Thyroid gland (tissue), 4 donors: ENCODE data around the gene LSM6. TPM values are rescaled to one million over a fixed set of nuclear protein-coding genes. Genes with fewer than 3 reads are reported as not detected.

ENCODE experiments used
- DNase-seq, 2 donors: peaks; one replicate each; pipeline ENCODE4 v3.0.0-alpha.2; 2019
- H3K27ac ChIP-seq, 3 donors: fragments of 200-600 bp; sonication (generic); 1 replicate in 2 of 3; 2 replicates in 1 of 3; pipeline ENCODE4 v1.5.1; 2016 to 2019; ENCODE audit warnings: mild to moderate bottlenecking in 1 of 3, moderate library complexity in 1 of 3
- H3K27me3 ChIP-seq: fragments of 200-600 bp; sonication (generic); one replicate; pipeline ENCODE4 v1.5.1; 2019
- H3K36me3 ChIP-seq, 2 donors: fragments of 200-600 bp; sonication (generic); one replicate each; pipeline ENCODE4 v1.5.1; 2016 to 2019
- H3K4me1 ChIP-seq, 2 donors: fragments of 200-600 bp; sonication (generic); one replicate each; pipeline ENCODE4 v1.5.1; 2017 to 2019
- H3K4me3 ChIP-seq, 3 donors: fragments of 200-600 bp; sonication (generic); replicated peaks in 1 of 3; 1 replicate in 2 of 3; 2 replicates in 1 of 3; pipeline ENCODE4 v1.5.1; 2016; ENCODE audit warnings: mild to moderate bottlenecking in 1 of 3
- H3K9me3 ChIP-seq: fragments of 200-600 bp; sonication (generic); one replicate; pipeline ENCODE4 v1.5.1; 2017
- CTCF ChIP-seq, 6 experiments: fragments of 200-600 bp in 3 of 6; fragments of 450-650 bp in 3 of 6; sonication (generic) in 3 of 6; IDR thresholded peaks; one replicate each; pipeline ENCODE4 v1.5.1; 2016 to 2019; ENCODE audit warnings: antibody characterized with exemption in 6 of 6, mild to moderate bottlenecking in 2 of 6, inconsistent platforms in 1 of 6, moderate library complexity in 1 of 6
- POLR2A ChIP-seq, 2 donors: fragments of 450-650 bp; IDR thresholded peaks; one replicate each; pipeline ENCODE4 v1.6.1; 2017; ENCODE audit warnings: antibody characterized with exemption in 2 of 2, mild to moderate bottlenecking in 2 of 2, moderate library complexity in 1 of 2
- WGBS, 2 donors: methylation state at CpG; one replicate each; pipeline ENCODE4 v1.1.5; 2017; 5-methylcytosine and 5-hydroxymethylcytosine counted together
- intact Hi-C: fragments of 100-400 bp; cut with DNase I; formaldehyde crosslinking; loops from one replicate; pipeline ENCODE4 v1.15.1; 2023
- total RNA-seq, 4 donors: library from RNA; depleted of rRNA; stranded (reverse); fragments of >200 nt; gene quantifications; one replicate each; pipeline ENCODE4 v1.2.3, GENCODE V29; 2016

The LSM6 gene
- total RNA-seq, result 10 to 100 TPM; 25.1 to 43.9 (median 31.9) TPM

- Histone ChIP-seq H3K27me3 (no peaks in the 10 kb centered on the region), H3K4me3 (peak within 1 kb of the TSS; percentile 36 to 93 (median 62)), H3K9me3 (no peaks in the 10 kb centered on the region), H3K36me3 (no peaks in the 10 kb centered on the region), H3K27ac (peak within 1 kb of the TSS; percentile 23 to 97 (median 88)), H3K4me1 (peaks cover 17 to 18% of the 10 kb centered on the region in 2 donors)
- DNase-seq, result peak; percentile 86 to 90
- TF ChIP-seq CTCF (IDR thresholded peaks at IDR 0.05) (peak in 3 of 6 experiments; percentile 11 to 21 (median 14)), POLR2A (IDR thresholded peaks at IDR 0.05) (peak in 1 of 2 donors; percentile 70)
- WGBS, 2 donors, result 0 to 1% methylated on average over 31 to 33 of the region's 75 CpGs
- intact Hi-C loops, result no loop called here
Measured at GRCh38 chr4:146175541-146176453, at the start of gene LSM6. Gene LSM6 (plus strand): TSS chr4:146175718. CDS start chr4:146182922, 7,204 bp downstream.

- no peak for DNase-seq
- H3K27me3 ChIP-seq, result no peaks in the 10 kb centered on the region
- H3K4me3 ChIP-seq, result no peak overlapping the region
- TF ChIP-seq POLR2A (IDR thresholded peaks at IDR 0.05) (no peak), CTCF (IDR thresholded peaks at IDR 0.05) (no peak)
- peaks cover 0 to 5% of the 10 kb centered on the region in 2 donors for H3K4me1 ChIP-seq
- WGBS, 2 donors, result 86 to 90% methylated on average over 7 of the region's 7 CpGs
- H3K27ac ChIP-seq, result no peak overlapping the region
- H3K9me3 ChIP-seq, result no peaks in the 10 kb centered on the region
- no peaks in the 10 kb centered on the region for H3K36me3 ChIP-seq
- intact Hi-C loops, result no loop called here
Measured at GRCh38 chr4:146132445-146132844, 43.1 kb upstream of the LSM6 start.

GRCh38 chr4:146134761-146135445 is 40.6 kb upstream of the LSM6 start:
- intact Hi-C loops, result no loop called here
- DNase-seq, result peak; percentile 7 to 22
- H3K36me3 ChIP-seq, result no peaks in the 10 kb centered on the region
- H3K27me3 ChIP-seq, result no peaks in the 10 kb centered on the region
- no peak overlapping the region for H3K4me3 ChIP-seq
- 51 to 57% methylated on average over 8 of the region's 8 CpGs for WGBS, 2 donors
- no peak overlapping the region for H3K27ac ChIP-seq
- no peaks in the 10 kb centered on the region for H3K9me3 ChIP-seq
- peaks cover 0 to 5% of the 10 kb centered on the region in 2 donors for H3K4me1 ChIP-seq
- no peak for TF ChIP-seq POLR2A (IDR thresholded peaks at IDR 0.05)
- no peak for TF ChIP-seq CTCF (IDR thresholded peaks at IDR 0.05)

- peaks cover 0 to 5% of the 10 kb centered on the region in 2 donors for H3K4me1 ChIP-seq
- H3K9me3 ChIP-seq, result no peaks in the 10 kb centered on the region
- no peak overlapping the region for H3K27ac ChIP-seq
- no peak for DNase-seq
- intact Hi-C loops, result no loop called here
- no peak for TF ChIP-seq CTCF (IDR thresholded peaks at IDR 0.05)
- no peak for TF ChIP-seq POLR2A (IDR thresholded peaks at IDR 0.05)
- 83 to 85% methylated on average over 2 of the region's 2 CpGs for WGBS, 2 donors
- H3K27me3 ChIP-seq, result no peaks in the 10 kb centered on the region
- no peaks in the 10 kb centered on the region for H3K36me3 ChIP-seq
- H3K4me3 ChIP-seq, result no peak overlapping the region
Measured at GRCh38 chr4:146135941-146136340, 39.6 kb upstream of the LSM6 start.

GRCh38 chr4:146142768-146143167 is 32.8 kb upstream of the LSM6 start:
- H3K9me3 ChIP-seq, result no peaks in the 10 kb centered on the region
- H3K4me1 ChIP-seq, result no peaks in the 10 kb centered on the region
- no peak overlapping the region for H3K4me3 ChIP-seq
- intact Hi-C loops, result no loop called here
- no peak for TF ChIP-seq CTCF (IDR thresholded peaks at IDR 0.05)
- TF ChIP-seq POLR2A (IDR thresholded peaks at IDR 0.05), result no peak
- H3K36me3 ChIP-seq, result no peaks in the 10 kb centered on the region
- H3K27me3 ChIP-seq, result no peaks in the 10 kb centered on the region
- DNase-seq, result no peak
- H3K27ac ChIP-seq, result no peak overlapping the region
